Loucy (cell line): Measurements from ENCODE around the gene KCNJ15.

Source experiments
- H2AFZ ChIP-seq: fragments of 200-600 bp; sonication (generic); 2 replicates; pipeline ENCODE4 v1.6.0; 2016; ENCODE audit warnings: antibody characterized with exemption, mild to moderate bottlenecking, low read length, moderate library complexity
- H3F3A ChIP-seq: fragments of 200-600 bp; 2 replicates; pipeline ENCODE4 v1.6.0; 2016; ENCODE audit warnings: antibody characterized with exemption, low read depth, mild to moderate bottlenecking
- H3K27me3 ChIP-seq: fragments of 200-600 bp; sonication (generic); 2 replicates; pipeline ENCODE4 v1.6.1; 2014; ENCODE audit warnings: low read length, mild to moderate bottlenecking; ENCODE audit not compliant: insufficient read depth, poor library complexity, severe bottlenecking
- H3K36me3 ChIP-seq: fragments of 200-600 bp; sonication (generic); 2 replicates; pipeline ENCODE4 v1.6.1; 2016; ENCODE audit warnings: low read length; ENCODE audit not compliant: insufficient read depth
- H3K4me1 ChIP-seq: fragments of 200-600 bp; sonication (generic); 2 replicates; pipeline ENCODE4 v1.5.1; 2014; ENCODE audit warnings: low read length, mild to moderate bottlenecking; ENCODE audit not compliant: insufficient read depth, poor library complexity, severe bottlenecking
- H3K4me2 ChIP-seq: fragments of 200-600 bp; sonication (generic); 2 replicates; pipeline ENCODE4 v1.6.0; 2014; ENCODE audit warnings: antibody characterized with exemption, low read length, low read depth, mild to moderate bottlenecking; ENCODE audit not compliant: poor library complexity, severe bottlenecking
- H3K4me3 ChIP-seq: fragments of 200-600 bp; sonication (generic); 2 replicates; pipeline ENCODE4 v1.5.1; 2014; ENCODE audit warnings: low read length, mild to moderate bottlenecking, mixed read lengths; ENCODE audit not compliant: poor library complexity, severe bottlenecking
- H3K79me2 ChIP-seq: fragments of 200-600 bp; sonication (generic); 2 replicates; pipeline ENCODE4 v1.6.1; 2014; ENCODE audit warnings: low read length; ENCODE audit not compliant: insufficient read depth
- H3K9ac ChIP-seq: fragments of 200-600 bp; sonication (generic); 2 replicates; pipeline ENCODE4 v1.6.0; 2014; ENCODE audit warnings: mild to moderate bottlenecking, low read depth, low read length, moderate library complexity; ENCODE audit not compliant: poor library complexity, severe bottlenecking
- H3K9me2 ChIP-seq: fragments of 200-600 bp; sonication (generic); replicated peaks from 2 replicates; pipeline ENCODE4 v1.6.1; 2016; ENCODE audit warnings: low read depth, low read length, mixed read lengths
- H3K9me3 ChIP-seq: fragments of 200-600 bp; sonication (generic); 2 replicates; pipeline ENCODE4 v1.6.1; 2014; ENCODE audit warnings: mild to moderate bottlenecking, antibody characterized with exemption, low read length, low read depth; ENCODE audit not compliant: insufficient read depth
- H4K20me1 ChIP-seq: fragments of 200-600 bp; sonication (generic); 2 replicates; pipeline ENCODE4 v1.6.0; 2014; ENCODE audit warnings: antibody characterized with exemption, low read length, mild to moderate bottlenecking; ENCODE audit not compliant: insufficient read depth, poor library complexity, severe bottlenecking
- EZH2phosphoT487 ChIP-seq: fragments of 200-600 bp; IDR thresholded peaks from 2 replicates; pipeline ENCODE4 v1.6.1; 2018; ENCODE audit warnings: antibody characterized with exemption, mild to moderate bottlenecking, moderate library complexity, borderline replicate concordance
- TF ChIP-seq, protein P1 (sequence below): fragments of 200-600 bp; sonication (generic); conservative IDR thresholded peaks from 2 replicates; pipeline ENCODE4 v1.5.1; 2014; ENCODE audit warnings: mild to moderate bottlenecking, antibody characterized with exemption, low read length

KCNJ15 gene

DNA sequence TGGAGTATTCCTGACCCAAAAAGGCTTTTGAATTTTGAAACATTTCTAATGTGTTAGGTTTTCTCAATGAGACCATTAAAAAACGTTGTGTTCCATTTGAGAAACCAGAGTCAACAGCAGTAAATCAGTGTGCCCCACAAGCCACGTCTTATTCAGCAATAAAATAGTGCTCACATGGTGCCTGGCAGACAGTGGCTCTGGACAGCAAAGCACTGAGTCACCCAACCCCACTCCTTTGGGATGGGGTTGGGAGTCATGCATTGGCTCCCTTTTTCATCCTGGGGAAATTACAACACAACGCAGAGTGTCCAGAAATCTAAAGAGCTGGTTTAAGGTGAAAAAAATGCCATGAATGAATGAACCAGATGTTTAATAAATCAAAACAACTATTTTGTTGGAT is 46.5 kb downstream of the KCNJ15 start:
- H3K4me3 ChIP-seq = no peak overlapping the region
- H3K9ac ChIP-seq = no peak overlapping the region
- H3K79me2 ChIP-seq = no peaks in the 10 kb centered on the region
- no peaks in the 10 kb centered on the region for H3K9me3 ChIP-seq
- H3K27me3 ChIP-seq = no peaks in the 10 kb centered on the region
- no peaks in the 10 kb centered on the region for H3F3A ChIP-seq
- H3K4me2 ChIP-seq = no peak overlapping the region
- H3K36me3 ChIP-seq = no peaks in the 10 kb centered on the region
- no peaks in the 10 kb centered on the region for H3K9me2 ChIP-seq
- no peaks in the 10 kb centered on the region for H4K20me1 ChIP-seq
- H3K4me1 ChIP-seq = peaks cover 6% of the 10 kb centered on the region
- no peak overlapping the region for H2AFZ ChIP-seq
- no peak for TF ChIP-seq EZH2phosphoT487
- TF ChIP-seq, protein P1, sequence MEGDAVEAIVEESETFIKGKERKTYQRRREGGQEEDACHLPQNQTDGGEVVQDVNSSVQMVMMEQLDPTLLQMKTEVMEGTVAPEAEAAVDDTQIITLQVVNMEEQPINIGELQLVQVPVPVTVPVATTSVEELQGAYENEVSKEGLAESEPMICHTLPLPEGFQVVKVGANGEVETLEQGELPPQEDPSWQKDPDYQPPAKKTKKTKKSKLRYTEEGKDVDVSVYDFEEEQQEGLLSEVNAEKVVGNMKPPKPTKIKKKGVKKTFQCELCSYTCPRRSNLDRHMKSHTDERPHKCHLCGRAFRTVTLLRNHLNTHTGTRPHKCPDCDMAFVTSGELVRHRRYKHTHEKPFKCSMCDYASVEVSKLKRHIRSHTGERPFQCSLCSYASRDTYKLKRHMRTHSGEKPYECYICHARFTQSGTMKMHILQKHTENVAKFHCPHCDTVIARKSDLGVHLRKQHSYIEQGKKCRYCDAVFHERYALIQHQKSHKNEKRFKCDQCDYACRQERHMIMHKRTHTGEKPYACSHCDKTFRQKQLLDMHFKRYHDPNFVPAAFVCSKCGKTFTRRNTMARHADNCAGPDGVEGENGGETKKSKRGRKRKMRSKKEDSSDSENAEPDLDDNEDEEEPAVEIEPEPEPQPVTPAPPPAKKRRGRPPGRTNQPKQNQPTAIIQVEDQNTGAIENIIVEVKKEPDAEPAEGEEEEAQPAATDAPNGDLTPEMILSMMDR = no peak

DNA sequence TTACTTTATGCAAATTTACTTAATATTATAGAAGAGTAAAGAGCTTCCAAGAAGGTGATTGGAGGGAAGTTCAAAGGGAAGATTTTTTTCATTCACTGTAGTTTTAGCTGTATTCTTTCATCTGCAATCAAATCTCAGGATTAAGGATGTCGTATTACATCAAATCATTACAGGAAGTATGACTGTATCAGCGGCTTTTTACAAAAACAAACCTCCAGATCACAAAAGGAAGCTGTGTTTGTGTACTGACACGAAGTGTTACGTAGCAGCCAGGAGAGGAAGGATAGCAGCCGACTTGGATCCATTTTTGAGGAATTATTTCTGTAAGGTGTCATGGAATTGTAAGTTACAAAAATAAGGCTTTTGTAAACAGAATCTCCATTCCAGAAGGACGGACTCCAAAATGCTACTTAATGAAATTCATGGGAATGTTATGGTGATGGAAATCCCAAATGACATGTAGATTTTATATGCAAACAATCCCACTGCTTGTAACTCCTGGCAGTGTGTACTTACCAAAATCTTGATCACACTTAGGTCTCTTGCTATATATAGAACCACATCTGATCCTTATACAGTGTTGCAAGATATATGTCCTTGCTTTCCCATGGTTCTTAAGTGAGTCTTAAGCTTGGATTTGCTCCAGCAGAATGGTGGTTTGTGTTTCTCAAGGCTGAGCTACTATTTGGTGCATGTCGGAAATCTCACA is 49.8 kb downstream of the KCNJ15 start:
- Histone ChIP-seq H2AFZ (no peak overlapping the region), H3K9me2 (no peaks in the 10 kb centered on the region), H3F3A (no peaks in the 10 kb centered on the region), H4K20me1 (no peaks in the 10 kb centered on the region), H3K9me3 (no peaks in the 10 kb centered on the region), H3K4me2 (no peak overlapping the region), H3K27me3 (no peaks in the 10 kb centered on the region), H3K36me3 (no peaks in the 10 kb centered on the region), H3K9ac (no peak overlapping the region), H3K4me1 (no peaks in the 10 kb centered on the region), H3K79me2 (no peaks in the 10 kb centered on the region), H3K4me3 (no peak overlapping the region)
- TF ChIP-seq EZH2phosphoT487 = no peak
- TF ChIP-seq, protein P1 = no peak

DNA sequence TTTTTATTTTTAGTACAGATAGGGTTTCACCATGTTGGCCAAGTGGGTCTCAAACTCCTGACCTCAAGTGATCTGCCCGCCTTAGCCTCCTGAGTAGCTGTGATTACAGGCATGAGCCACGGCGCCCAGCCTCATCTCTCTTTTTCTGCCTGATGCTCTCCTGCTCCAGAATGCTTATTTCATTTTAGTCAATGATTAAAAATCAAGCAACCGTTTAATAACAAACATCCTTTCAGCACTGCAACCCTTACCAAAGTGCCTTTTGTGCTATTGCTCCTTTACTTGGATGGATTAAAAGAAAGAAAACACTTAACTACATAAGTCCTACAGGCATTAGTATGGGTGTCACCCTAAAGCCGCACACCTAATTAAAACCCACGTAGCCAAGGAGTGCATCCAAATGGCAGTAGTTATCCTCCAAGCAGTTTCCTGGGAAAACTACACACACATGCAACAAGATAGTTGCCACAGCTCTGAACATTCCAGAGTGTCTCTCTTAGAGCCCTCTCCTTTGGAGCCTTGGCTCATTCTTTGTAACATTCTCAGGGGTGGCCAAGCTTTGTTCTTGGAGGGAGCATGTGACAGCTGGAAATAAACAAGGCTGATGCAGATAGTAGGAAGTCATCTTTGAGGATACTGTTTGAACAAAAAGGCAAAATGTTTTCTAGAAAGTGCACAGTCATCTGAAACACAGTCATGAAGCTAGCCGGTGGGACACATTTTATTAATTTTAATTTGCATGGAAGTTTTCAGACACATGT is 51.2 kb downstream of the KCNJ15 start:
- H3K27me3 ChIP-seq = no peaks in the 10 kb centered on the region
- H3K36me3 ChIP-seq = no peaks in the 10 kb centered on the region
- H3K4me1 ChIP-seq = no peaks in the 10 kb centered on the region
- no peaks in the 10 kb centered on the region for H3K9me3 ChIP-seq
- no peaks in the 10 kb centered on the region for H4K20me1 ChIP-seq
- no peaks in the 10 kb centered on the region for H3K79me2 ChIP-seq
- TF ChIP-seq, protein P1 = no peak
- TF ChIP-seq EZH2phosphoT487 = no peak
- no peak overlapping the region for H3K9ac ChIP-seq
- no peaks in the 10 kb centered on the region for H3K9me2 ChIP-seq
- no peak overlapping the region for H2AFZ ChIP-seq
- H3K4me2 ChIP-seq = no peak overlapping the region
- H3F3A ChIP-seq = no peaks in the 10 kb centered on the region
- H3K4me3 ChIP-seq = no peak overlapping the region
